GM21390 (cell line): ENCODE results near the gene ANKRD65.
"Not testable (repeated sequence)": the region's sequence is repeated elsewhere in the genome, so short reads cannot be mapped to it uniquely, and the experiment has no call there.

Source experiments
- ATAC-seq: cut with Tn5 transposase; IDR thresholded peaks from one replicate; pipeline ENCODE4 v1.9.1; 2021; ENCODE audit not compliant: unreplicated experiment

The ANKRD65 gene

DNA sequence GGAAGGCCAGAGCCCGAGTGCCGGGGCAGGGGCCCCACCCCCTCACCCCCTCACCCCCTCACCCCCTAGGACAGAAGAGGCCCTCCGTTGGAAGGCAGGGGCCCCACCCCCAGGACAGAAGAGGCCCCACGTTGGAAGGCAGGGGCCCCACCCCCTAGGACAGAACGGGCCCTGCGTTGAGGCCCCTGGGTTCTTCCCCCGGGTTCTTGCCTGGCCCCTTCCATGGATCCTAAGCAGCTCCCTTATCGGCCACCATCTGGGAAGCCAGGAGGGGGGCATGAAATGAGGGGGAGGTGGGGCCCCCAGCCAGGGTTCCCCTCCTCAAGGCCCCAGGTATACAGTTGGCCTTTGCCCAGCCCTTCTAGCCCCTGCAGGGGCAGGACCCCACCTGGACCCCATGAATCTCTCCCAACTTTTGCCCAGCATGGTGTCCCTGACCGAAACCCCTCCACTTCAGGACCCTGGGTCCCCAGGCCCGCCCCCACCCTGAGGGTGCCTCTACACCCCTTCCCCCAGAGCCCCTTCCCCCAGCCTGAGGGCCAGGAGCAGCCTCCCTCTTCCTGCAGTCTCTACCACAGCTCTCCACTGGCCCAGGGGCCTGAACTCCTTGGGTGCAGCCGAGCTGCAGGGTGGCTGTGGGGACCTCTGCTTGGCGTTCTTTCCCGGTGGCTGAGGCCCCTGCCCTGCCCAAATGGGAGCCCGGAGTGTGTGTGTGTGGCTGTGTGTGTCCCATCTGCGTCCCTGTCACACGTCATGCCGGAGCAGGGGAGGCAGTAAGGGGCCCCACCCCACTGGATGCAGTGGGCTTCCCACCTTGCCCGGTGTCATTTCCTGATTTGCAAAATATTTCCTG is 10.1 kb upstream of the ANKRD65 start:
- ATAC-seq = no peak

DNA sequence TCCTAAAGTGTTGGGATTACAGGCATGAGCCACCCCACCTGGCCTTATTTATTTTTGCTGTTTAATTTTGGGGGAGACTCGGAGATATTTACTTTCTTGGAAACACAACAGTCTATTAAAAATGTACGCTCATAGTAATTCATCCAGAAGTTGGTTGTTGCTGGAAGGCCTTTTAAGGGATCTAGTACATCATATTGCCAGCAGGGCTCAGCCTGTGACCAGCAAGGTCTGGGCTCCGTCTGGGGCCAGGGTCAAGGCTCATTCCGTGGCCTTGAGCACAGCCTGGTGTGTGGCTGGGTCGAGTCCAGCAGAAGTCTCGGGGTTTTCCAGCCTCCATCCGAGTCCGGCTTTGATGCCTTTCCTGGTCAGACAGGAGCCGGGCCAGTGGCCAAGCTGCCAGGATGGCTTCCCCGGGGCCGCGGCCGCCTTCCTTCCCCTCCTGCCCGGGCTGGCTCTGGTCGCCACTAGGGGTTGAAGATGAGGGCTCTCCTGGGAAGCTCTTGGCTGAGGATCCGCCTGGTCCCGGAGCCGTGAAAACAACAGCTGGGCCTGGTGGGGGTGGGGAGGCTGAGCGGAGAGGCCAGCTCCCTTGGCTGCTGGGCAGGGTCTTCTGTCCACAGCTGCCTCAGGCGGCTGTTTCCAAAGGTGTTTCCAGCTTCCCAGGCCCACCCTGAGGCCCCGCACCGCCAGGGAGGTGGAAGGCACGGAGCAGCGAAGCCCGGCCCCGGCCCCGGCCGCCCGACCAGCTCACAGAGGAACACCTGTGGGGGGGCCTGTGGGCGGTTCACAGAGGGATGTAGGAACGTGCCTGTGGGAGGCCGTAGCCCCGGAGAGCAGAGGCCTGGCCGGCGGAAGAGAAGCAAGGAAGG is 9.3 kb upstream of the ANKRD65 start:
- ATAC-seq = no peak

DNA sequence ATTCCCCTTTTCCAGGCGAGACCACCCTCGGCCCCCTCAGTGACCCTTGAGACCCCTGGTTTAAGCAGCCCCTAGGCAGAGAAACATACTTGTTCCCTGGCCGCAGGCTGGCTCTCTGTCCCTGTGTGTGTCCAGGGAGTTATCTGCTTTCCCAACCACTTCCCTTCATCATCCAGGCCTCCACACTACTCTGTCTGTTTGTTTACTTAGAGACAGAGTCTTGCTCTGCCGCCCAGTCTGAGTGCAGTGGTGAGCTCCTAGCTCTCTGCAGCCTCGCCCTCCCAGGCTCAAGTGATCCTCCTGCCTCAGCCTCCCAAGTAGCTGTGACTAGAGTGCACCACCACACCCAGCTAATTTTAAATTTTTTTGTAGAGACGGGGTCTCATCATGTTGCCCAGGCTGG is 8.6 kb upstream of the ANKRD65 start:
- no peak for ATAC-seq

DNA sequence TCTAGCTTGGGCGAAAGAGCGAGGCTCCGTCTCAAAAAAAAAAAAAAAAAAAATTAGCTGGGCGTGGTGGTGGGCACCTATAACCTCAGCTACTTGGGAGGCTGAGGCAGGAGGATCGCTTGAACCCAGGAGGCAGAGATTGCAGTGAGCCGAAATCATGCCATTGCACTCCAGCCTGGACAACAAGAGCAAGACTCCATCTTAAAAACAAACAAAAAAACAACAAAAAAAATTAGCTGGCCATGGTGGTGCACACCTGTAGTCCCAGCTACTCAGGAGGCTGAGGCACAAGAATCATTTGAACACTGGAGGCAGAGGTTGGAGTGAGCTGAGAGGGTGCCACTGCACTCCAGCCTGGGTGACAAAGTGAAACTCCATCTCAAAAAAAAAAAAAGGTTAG is 7.9 kb upstream of the ANKRD65 start:
- ATAC-seq = not testable (repeated sequence)

DNA sequence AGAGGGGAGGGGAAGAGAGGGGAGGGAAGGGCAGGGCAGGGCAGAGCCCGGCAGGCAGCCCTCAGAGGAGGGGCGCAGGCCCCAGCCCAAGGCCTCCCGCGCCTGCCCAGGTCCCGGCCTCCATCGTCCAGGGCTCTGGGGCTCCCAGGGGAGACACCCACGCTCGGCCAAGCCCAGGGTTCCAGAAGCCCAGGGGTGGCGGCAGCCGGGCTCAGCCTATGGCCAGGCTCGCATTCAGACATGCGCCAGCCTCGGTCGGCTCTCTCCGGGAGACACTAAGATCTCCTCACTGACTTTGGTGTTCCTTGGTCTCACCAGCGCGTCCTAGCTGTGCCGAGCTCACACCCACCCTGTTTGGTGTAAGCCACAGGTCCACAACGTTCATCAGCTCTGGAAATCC is 7.1 kb upstream of the ANKRD65 start:
- ATAC-seq = no peak

DNA sequence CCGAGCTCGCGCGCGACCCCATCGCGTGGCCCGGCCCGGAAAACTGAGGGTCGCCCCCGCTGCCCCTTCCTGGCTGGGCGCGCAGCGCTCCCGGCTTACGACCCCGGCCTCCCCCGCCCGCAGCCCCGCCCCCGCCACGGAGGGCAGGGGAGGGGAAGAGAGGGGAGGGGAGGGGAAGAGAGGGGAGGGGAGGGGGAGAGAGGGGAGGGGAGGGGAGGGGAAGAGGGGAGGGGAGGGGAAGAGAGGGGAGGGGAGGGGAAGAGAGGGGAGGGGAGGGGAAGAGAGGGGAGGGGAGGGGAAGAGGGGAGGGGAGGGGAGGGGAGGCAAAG is 6.7 kb upstream of the ANKRD65 start:
- ATAC-seq = no peak

DNA sequence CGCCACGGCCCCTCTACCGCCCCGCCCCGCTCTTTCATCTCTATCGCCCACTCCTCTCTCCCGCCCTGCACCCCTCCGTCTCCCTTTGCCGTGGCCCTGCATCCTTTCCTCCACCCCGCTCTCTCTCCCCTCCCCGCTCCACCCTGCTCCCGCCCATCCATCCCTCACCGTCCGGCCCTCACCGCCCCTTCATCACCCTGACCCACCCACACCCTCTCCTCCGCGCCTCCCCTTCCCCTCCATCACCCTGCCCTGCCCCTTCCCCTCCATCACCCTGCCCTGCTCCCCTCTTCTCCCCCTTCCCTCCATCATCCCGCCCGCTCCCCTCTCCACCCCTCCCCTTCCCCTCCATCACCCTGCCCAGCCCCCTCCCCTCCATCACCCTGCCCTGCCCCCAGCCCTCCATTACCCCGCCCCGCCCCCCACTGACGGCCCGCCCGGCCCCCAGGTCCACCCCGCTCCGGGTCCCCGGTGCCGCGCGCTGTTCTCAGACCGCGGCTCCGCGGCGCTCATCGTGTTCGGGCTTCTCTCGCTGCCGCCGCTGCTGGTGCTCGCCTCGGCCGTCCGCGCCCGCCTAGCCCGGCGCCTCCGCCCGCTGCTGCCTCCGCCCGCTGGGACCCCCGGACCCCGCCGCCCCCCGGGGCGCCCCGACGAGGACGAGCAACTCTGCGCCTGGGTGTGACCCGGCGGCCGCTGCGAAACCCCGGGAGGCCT is 6.2 kb upstream of the ANKRD65 start:
- no peak for ATAC-seq

DNA sequence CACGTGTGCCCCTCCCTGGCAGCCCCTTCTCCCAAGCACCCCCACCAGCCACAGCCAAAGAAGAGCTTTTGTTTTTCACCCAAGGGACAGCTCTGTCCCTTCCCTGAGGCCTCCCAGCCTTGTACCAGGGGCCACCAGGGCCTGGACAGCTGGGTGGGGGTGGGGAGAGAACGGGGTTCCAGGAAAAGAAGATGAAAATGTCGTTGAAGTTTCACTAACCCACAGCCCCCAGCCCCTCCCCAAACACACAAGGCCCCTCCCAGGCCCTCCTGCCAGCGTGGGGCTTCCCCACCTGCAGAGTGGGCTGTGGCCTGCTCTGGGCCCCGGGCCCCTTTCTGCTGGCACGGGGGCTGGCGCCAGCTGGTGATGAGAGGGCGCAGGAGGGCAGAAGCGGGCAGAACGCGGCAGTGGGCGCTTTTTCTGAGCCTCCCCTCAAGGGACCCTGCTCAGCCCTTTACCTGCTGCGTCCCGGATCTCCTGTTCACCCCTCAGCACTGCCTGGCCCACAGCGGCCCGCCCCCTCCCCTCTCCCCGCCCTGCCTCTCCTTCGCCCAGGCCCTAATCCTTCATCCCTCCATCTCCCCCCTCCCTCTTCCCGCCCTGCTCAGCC is 5.5 kb upstream of the ANKRD65 start:
- ATAC-seq = no peak

DNA sequence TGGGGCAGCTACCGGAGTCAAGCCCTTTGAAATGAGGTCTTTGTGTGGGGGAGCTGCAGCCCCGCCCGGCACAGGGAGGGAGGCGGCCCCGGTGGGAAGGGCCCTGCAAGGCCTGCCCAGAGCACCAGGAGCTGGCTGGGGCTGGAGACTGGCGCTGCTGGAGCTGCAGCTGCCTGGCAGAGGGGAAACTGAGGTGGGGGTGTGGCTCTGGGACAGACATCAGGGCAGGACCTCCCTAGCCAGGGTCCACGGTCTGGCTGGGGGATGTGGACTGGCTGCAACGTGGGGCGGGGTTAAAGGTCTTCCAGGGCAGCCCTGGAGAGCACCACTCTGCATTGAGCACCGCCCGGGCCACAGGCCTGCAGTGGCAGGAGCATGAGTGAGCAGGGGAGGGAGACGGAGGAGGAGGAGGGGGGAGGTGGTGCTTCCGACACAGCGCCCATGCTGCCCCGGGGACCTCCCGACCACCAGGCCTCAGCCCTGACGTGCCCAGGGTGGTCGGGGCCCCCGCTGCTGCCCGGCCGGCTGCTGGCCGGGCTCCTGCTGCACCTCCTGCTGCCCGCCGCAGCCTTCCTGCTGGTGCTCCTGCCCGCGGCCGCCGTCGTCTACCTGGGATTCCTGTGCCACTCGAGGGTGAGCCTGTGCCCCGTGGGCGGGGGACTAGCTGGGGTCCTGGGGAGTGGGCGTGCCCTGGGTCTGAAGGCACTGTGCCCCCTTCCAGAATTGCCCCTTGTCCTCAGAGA is 4.8 kb upstream of the ANKRD65 start:
- no peak for ATAC-seq

DNA sequence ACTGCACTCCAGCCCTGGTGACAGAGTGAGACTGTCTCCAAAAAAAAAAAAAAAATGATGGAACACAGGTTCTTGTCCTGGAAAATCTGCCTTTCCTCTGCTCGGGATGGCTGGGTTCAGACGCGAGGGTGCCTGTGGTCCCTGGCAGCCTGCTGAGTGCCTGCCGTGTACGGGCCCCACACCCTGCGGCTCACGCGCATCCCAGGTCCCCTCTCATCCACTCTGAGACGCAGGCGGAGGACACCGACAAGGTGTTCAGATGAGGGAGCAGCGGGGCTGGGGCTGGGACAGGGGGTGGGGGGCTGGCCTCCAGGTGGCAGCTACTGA is 4.3 kb upstream of the ANKRD65 start:
- ATAC-seq = no peak

DNA sequence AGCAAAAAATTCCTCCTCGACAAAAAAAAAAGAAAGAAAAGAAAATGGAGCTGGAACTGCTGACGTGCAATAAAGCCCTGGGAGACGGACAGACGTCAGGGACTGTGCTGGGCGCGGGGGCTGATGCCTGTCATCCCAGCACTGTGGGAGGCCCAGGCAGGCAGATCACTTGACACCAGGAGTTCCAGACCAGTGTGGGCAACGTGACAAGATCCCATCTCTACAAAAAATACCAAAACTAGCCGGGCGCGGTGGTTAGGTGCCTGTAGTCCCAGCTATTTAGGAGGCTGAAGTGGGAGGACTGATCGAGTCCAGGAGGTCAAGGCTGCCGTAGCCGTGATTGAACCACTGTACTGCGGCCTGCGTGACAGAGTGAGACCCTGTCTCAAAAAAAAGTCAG is 3.6 kb upstream of the ANKRD65 start:
- no peak for ATAC-seq

DNA sequence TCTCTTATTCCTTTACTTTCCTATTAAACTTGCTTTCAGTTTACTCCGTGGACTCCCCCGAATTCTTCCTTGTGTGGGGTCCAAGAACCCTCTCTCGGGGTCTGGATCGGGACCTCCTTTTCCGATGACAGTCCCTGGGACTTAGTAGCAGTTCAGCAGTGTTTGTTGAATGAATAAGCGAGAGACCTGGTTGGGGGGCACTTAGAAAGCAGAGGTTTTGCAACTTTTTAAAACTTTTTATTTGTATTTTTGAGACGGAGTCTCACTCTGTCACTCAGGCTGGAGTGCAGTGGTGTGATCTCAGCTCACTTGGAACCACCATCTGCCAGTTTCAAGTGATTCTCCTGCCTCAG is 2.1 kb upstream of the ANKRD65 start:
- no peak for ATAC-seq

DNA sequence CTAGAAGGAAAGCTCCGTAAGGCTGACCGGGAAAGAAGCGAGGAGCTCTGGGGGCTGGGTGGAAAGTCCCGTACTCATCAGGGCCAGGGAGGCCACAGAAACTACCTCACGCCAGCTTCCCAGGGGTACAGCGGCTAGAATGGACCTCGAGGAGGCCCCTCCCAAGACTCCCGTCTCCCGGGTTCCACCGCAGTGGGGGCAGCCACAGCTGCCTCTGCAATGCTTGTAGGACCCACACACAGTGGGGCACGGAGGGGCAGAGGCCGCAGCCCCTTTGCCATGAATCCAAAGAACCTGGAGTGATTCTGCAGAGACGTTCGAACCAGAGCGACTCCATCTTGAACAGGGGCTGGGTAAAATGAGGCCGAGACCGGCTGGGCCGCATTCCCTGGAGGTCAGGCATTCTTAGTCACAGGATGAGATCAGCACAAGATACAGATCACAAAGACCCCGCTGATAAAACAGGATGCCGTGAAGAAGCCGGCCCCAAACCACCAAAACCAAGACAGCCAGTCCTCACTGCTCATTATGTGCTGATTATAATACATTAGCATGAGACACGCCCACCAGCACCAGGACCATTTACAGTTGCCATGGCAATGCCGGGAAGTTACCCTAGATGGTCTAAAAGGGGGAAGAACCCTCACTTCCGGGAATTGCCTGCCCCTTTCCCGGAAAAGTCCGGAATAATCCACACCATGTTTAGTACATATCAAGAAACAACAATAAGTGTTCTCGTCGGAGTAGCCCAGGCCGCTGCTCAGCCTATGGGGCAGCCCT is 1.6 kb upstream of the ANKRD65 start:
- no peak for ATAC-seq

DNA sequence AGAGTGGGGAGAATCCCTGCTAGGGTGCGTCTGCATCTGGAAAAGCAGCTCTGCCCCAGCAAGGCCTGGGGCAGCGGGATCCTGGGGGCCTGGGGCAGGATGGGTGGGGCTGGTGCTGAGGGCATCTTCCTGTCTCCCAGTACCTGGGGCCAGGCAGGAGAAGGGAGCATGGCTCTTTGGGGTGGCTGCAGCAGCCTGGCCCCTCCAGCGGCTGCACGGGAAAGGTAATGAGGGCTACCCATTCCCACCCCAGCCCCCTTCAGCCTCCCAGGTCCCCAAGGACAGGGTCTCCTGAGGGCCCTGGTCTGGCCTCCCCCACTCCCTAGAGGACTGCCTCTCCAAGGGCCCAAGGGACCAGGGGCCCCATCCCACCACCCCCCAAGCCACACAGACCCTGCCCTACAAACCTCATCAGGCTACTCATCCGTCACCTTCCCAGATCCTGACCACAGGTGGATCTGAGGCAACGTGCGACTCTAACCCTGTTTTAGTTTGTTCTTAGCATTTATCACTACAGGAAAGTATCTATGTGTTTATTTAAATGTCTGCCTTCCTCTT is 910 bp upstream of the ANKRD65 start:
- no peak for ATAC-seq

DNA sequence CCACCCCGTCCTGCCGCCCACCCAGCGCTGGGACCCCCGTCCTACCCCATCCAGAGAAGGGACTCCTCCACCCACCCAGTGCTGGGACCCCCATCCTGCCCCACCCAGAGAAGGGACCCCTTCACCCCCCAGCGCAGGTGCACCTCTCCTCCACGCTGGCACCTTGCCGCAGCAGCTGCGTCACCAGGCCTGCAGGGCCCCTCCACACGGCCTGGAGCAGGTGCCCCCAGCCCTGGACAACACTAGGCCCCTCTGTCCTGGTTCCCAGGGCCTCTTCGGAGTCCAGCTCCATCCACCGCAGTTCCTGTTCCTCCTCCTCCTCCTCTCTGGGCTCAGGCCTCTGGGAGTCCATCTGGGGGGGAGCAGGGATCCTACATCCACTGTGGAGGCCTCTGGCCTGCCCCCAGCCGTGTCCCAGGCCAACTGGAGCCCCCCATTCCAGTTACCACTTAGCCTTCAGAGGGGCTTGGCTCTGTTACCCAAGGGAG is 378 bp downstream of the ANKRD65 start:
- no peak for ATAC-seq

DNA sequence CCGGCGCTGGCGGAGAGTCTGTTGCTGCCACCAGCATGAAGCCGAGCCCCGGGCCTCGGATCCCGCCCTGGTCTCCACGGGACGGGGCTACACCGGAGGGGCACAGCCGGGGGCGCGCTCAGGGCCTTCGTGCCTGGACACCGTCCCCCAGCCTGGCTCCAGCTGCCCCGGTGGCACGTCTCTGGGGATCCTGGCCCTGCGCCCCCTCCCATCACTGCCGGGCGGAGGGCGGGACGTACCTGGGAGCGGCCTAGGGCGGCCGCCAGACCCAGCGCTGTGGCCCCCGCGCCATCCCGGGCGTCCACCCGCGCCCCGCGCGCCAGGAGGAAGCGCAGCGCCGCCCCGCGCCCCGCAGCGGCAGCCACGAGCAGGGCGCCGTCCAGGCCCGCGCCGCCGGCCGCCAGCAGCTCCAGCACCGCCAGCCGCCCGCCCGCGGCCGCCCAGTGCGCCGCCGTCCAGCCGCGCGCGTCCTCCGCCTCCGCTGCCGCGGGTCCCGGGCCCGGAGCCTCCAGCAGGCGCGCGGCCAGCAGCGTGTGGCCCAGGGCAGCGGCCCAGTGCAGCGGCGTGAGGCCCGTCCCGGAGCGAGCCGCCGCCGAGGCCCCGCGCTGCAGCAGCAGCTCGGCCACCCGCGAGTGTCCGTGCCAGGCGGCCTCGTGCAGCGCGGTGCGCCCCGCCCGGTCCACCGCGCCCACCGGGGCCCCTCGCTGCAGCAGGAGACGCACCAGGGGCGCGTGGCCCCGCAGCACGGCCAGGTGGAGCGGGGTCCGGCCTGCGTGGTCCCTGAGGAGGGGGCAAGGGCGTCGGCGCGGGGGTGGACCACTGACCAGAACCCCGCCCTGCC is 1.0 kb downstream of the ANKRD65 start:
- no peak for ATAC-seq

DNA sequence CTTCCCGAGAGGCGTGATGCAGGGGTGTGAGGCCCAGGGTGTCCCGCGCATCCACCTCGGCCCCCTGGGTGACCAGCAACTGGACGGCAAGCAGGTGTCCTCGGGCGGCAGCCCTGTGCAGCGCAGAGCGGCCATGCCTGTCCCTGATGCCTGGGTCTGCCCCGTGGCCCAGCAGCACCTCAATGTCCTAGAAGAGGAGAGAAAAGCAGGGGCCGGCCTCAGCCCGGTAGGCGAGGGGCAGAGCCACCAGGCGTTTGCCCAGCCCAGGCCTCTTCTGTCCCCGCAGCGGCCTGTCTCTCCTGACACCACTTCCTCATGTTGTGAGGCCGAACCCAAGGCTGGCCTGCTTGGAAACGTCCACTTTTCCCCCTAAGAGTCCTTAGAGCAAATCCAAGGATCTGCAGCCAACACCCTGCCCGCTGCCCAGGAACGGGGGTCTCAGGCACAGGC is 1.7 kb downstream of the ANKRD65 start:
- ATAC-seq = no peak

DNA sequence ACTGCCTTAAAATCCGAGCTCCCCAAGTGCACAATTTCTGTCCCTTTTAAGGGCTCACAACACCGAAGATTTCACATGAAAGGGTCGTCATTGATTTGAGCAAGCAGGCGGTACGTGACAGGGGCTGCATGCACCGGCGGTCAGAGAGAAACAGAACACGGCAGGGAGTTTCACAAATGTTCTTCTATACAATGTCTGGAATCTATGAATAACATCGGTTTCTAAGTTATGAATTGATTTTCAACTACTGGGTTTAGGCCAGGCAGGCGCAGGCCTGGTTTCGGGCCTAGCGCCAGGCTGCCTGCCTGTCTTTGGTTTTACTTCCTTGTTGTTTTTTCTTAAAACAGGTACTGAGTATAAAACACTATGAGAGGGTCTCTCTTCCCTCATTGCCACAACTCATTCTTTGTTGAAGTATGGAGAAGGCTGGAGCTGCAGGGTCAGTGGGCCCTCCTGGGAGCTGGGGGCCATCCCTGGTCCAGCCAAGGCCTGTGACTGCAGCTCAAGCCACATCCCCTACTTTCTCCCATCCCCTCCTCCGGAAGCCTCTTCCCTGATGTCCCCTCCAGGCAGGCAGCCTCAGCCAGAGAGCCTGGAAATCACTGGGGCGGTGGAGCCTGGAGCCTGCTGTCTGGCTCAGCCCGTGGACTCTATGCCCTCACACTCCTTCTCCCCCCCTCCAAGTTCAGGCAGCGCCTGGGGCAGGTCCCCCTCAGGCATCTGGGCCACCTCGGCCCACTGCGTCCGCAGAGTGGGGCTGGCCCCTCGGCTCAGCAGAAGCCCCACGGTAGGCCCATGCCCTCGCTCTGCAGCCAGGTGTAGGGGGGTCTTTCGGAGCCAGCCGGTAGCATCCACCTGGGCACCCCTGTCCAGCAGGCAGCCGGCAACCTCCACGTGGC is 2.4 kb downstream of the ANKRD65 start:
- no peak for ATAC-seq
